Fibroblast of the aortic adventitia (primary cell): ENCODE measurements around the gene MYOC. TPM values are rescaled to one million over a fixed set of nuclear protein-coding genes. Genes with fewer than 3 reads are reported as not detected.
"Not testable (repeated sequence)": the region's sequence is repeated elsewhere in the genome, so short reads cannot be mapped to it uniquely, and the experiment has no call there.

ENCODE experiments used
- DNase-seq: peaks from one replicate; pipeline ENCODE4 v3.0.0-alpha.2; 2010; ENCODE audit warnings: low read depth
- H3K4me3 ChIP-seq: 2 replicates; pipeline ENCODE4 v1.5.1; 2011; ENCODE audit warnings: low read depth, mild to moderate bottlenecking, control low read depth, low read length, moderate library complexity
- total RNA-seq: library from RNA; depleted of rRNA; stranded (reverse); fragments of >200 nt; gene quantifications from 2 replicates; pipeline ENCODE4 v1.2.3, GENCODE V29; 2012; ENCODE audit warnings: low replicate concordance
- TF ChIP-seq, protein P1 (sequence below): IDR thresholded peaks from 2 replicates; pipeline ENCODE4 v1.5.1; 2011; ENCODE audit warnings: mild to moderate bottlenecking, low read length, control low read depth, inconsistent platforms; ENCODE audit not compliant: insufficient read depth

Gene MYOC
- total RNA-seq, 1 donor, result 0.36 TPM

DNA sequence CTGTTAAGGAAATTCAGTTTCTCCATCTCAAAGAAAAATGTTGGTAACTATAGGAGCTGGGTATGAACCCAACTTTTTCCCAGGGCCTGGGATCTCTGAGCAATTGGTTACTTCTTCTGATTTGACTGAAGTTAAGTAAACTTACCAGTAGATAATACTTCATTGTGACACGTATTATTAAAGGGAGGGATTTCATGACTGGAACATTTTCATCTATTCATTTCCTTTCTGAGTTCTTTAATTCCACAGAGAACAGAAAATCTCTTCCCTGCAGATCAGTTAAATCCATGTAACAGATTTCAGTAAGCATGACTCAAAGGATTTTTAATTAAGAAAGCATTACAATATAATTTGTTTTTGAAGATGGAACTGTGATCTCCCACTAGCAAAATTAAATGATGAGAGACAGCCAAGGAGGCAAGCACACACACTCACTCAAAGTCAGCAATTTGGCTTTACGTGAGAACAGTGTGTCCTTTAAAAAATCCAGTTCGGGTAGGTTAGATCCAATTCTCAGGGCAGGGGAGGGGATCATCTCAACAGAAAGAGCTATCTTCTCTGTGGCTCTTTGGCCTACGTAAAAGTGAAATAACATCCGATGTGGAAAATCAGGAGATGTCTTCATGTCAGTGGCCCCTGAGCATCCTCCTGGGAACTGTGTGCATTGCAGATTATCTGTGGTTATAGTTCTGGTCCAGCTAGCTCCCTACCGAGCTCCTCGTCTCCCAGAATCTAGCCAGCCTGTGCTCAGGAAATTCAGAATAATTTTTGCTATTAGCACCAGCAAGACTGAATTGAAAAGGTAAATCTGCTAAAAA, 10.8 kb upstream of the MYOC start:
- TF ChIP-seq, protein P1, sequence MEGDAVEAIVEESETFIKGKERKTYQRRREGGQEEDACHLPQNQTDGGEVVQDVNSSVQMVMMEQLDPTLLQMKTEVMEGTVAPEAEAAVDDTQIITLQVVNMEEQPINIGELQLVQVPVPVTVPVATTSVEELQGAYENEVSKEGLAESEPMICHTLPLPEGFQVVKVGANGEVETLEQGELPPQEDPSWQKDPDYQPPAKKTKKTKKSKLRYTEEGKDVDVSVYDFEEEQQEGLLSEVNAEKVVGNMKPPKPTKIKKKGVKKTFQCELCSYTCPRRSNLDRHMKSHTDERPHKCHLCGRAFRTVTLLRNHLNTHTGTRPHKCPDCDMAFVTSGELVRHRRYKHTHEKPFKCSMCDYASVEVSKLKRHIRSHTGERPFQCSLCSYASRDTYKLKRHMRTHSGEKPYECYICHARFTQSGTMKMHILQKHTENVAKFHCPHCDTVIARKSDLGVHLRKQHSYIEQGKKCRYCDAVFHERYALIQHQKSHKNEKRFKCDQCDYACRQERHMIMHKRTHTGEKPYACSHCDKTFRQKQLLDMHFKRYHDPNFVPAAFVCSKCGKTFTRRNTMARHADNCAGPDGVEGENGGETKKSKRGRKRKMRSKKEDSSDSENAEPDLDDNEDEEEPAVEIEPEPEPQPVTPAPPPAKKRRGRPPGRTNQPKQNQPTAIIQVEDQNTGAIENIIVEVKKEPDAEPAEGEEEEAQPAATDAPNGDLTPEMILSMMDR, result no peak
- H3K4me3 ChIP-seq, result no peak overlapping the region
- no peak for DNase-seq

- TF ChIP-seq, protein P1, result no peak
- no peak for DNase-seq
- no peak overlapping the region for H3K4me3 ChIP-seq
Measured at GRCh38 chr1:171661076-171661650, 8.7 kb upstream of the MYOC start.

GRCh38 chr1:171656206-171656605, 3.7 kb upstream of the MYOC start:
- DNase-seq, result not testable (repeated sequence)

GRCh38 chr1:171655746-171656116, 3.2 kb upstream of the MYOC start:
- TF ChIP-seq, protein P1, result no peak
- no peak overlapping the region for H3K4me3 ChIP-seq
- DNase-seq, result no peak

More at GRCh38 chr1:171656206-171656605, 3.7 kb upstream of the MYOC start:
- H3K4me3 ChIP-seq, result not testable (repeated sequence)

GRCh38 chr1:171654942-171655745, 2.7 kb upstream of the MYOC start:
- peak overlapping the region; percentile 37 for H3K4me3 ChIP-seq
- TF ChIP-seq, protein P1, result peak; percentile 73
- peak; percentile 76 for DNase-seq

GRCh38 chr1:171654201-171654941, 1.9 kb upstream of the MYOC start:
- H3K4me3 ChIP-seq, result no peak overlapping the region

More at GRCh38 chr1:171654201-171654941, 1.9 kb upstream of the MYOC start:
- peak; percentile 52 for DNase-seq
- TF ChIP-seq, protein P1, result no peak
